Esophagus squamous epithelium (tissue), 5 donors: ENCODE measurements around the gene RIMKLA. TPM values are rescaled to one million over a fixed set of nuclear protein-coding genes. Genes with fewer than 3 reads are reported as not detected.

ENCODE experiments used
- DNase-seq: peaks from one replicate; lab custom pipeline; 2025; lab: John Stamatoyannopoulos, UW
- H3K27ac ChIP-seq, 4 donors: fragments of 200-600 bp; sonication (generic); one replicate each; pipeline ENCODE4 v1.5.1; 2016 to 2019; ENCODE audit warnings: mild to moderate bottlenecking in 1 of 4
- H3K27me3 ChIP-seq, 4 donors: fragments of 200-600 bp; sonication (generic); 1 replicate in 3 of 4; 2 replicates in 1 of 4; pipeline versions ENCODE4 v1.5.1 to v1.6.0; 2017 to 2021; ENCODE audit warnings: antibody characterized with exemption in 1 of 4
- H3K36me3 ChIP-seq, 3 donors: fragments of 200-600 bp; sonication (generic); one replicate each; pipeline ENCODE4 v1.5.1; 2016 to 2019
- H3K4me1 ChIP-seq, 3 donors: fragments of 200-600 bp; sonication (generic); one replicate each; pipeline ENCODE4 v1.5.1; 2017 to 2019
- H3K4me3 ChIP-seq, 4 donors: fragments of 200-600 bp; sonication (generic); 1 replicate in 3 of 4; 2 replicates in 1 of 4; pipeline ENCODE4 v1.5.1; 2016 to 2019; ENCODE audit warnings: mild to moderate bottlenecking in 2 of 4, moderate library complexity in 1 of 4
- H3K9me3 ChIP-seq, 3 donors: fragments of 200-600 bp; sonication (generic); one replicate each; pipeline ENCODE4 v1.5.1; 2016 to 2019
- POLR2A ChIP-seq, 4 donors: fragments of 450-650 bp; IDR thresholded peaks; one replicate each; pipeline ENCODE4 v1.6.1; 2017; ENCODE audit warnings: antibody characterized with exemption in 4 of 4, mild to moderate bottlenecking in 4 of 4, moderate library complexity in 3 of 4
- WGBS, 2 donors: methylation state at CpG; one replicate each; pipeline ENCODE4 v1.1.5; 2018; 5-methylcytosine and 5-hydroxymethylcytosine counted together
- intact Hi-C: fragments of 100-400 bp; cut with DNase I; formaldehyde crosslinking; loops from one replicate; pipeline ENCODE4 v1.15.0; 2022
- total RNA-seq, 4 donors: library from RNA; depleted of rRNA; stranded (reverse); fragments of >200 nt; gene quantifications; one replicate each; pipeline ENCODE4 v1.1.0, GENCODE V29; 2016
- TF ChIP-seq, protein P1 (sequence below), 6 experiments: fragments of 450-650 bp in 4 of 6; fragments of 200-600 bp in 2 of 6; sonication (generic) in 2 of 6; IDR thresholded peaks; one replicate each; pipeline ENCODE4 v1.5.1; 2016 to 2019; ENCODE audit warnings: antibody characterized with exemption in 6 of 6, mild to moderate bottlenecking in 4 of 6, moderate library complexity in 4 of 6
- donor health status: DM: yes; HTN: yes; CAD: no.

The RIMKLA gene
- total RNA-seq, 4 donors from 2014 or later = 0.04 to 0.57 (median 0.06) TPM; not detected in 1

DNA sequence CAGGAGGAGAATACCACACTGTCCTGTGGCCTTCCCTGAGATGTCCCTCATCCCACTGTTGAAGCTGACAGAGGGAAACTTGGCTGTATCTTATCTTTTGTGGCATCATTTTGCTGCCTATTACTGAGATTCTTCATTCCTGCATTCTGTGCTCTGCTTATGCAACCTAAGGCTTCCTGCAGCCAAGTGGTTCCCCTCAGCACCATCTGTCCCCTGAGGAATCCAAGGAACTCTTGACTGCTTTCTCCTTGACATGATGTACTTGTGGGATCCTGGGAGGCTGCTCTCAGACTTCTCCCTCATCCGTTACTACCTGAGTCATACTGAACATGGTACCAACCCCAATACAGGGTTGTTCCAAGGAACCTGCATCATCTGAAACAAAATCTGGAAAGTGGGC is 21.1 kb upstream of the RIMKLA start:
- Histone ChIP-seq H3K4me1 (no peaks in the 10 kb centered on the region), H3K27ac (no peak overlapping the region), H3K36me3 (no peaks in the 10 kb centered on the region), H3K4me3 (no peak overlapping the region), H3K9me3 (no peaks in the 10 kb centered on the region), H3K27me3 (peaks cover 0 to 5% (median 0%) of the 10 kb centered on the region in 4 donors)
- intact Hi-C loops = no loop called here
- no peak for DNase-seq
- WGBS, 2 donors = 88 to 100% methylated on average over 1 of the region's 1 CpG
- no peak for TF ChIP-seq POLR2A (IDR thresholded peaks at IDR 0.05)

DNA sequence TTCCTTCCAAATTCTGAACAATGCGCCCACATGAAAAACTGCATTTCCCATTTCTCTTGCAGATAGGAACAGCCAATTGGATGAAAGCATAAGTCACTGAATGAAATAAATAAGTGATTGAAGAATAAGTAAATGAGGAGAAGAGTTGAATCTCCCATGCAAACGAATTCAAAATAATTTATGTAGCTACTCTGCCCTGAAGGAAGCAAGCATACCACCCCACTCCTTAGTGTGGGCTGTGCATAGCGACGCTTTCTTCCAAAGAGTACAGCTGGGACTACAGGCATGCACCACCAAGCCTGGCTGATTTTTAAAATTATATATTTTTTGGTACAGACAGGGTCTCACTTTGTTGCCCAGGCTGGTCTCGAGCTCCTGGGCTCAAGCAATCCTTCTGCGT is 16.5 kb upstream of the RIMKLA start:
- H3K27ac ChIP-seq = no peak overlapping the region
- H3K36me3 ChIP-seq = no peaks in the 10 kb centered on the region
- H3K9me3 ChIP-seq = no peaks in the 10 kb centered on the region
- no peaks in the 10 kb centered on the region for H3K4me1 ChIP-seq
- intact Hi-C loops = no loop called here
- DNase-seq = no peak
- H3K4me3 ChIP-seq = no peak overlapping the region
- peaks cover 0 to 4% (median 0%) of the 10 kb centered on the region in 4 donors for H3K27me3 ChIP-seq
- no peak for TF ChIP-seq POLR2A (IDR thresholded peaks at IDR 0.05)
- 65 to 87% methylated on average over 4 to 6 of the region's 6 CpGs for WGBS, 2 donors

DNA sequence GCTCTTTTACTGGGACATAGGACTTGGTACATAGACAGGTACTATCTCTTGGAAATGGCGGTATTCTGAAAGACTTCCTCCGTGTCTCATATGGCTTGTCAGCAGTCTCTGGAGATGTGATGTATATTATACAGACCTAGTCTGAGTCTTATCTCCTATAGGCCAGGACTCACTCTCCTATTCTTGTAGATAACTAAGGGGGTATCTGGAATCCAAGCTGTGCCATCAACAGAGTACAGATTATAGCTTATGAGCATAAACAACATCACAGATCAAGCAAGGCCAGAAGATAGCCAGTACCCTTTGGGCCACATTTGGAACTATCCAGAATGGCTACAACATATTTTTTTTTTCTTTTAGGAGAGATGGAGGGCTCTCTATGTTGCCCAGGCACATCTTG is 16.1 kb upstream of the RIMKLA start:
- intact Hi-C loops = no loop called here
- Histone ChIP-seq H3K4me3 (no peak overlapping the region), H3K27me3 (peaks cover 0 to 4% (median 0%) of the 10 kb centered on the region in 4 donors), H3K36me3 (no peaks in the 10 kb centered on the region), H3K27ac (no peak overlapping the region), H3K9me3 (no peaks in the 10 kb centered on the region), H3K4me1 (no peaks in the 10 kb centered on the region)
- TF ChIP-seq, protein P1, sequence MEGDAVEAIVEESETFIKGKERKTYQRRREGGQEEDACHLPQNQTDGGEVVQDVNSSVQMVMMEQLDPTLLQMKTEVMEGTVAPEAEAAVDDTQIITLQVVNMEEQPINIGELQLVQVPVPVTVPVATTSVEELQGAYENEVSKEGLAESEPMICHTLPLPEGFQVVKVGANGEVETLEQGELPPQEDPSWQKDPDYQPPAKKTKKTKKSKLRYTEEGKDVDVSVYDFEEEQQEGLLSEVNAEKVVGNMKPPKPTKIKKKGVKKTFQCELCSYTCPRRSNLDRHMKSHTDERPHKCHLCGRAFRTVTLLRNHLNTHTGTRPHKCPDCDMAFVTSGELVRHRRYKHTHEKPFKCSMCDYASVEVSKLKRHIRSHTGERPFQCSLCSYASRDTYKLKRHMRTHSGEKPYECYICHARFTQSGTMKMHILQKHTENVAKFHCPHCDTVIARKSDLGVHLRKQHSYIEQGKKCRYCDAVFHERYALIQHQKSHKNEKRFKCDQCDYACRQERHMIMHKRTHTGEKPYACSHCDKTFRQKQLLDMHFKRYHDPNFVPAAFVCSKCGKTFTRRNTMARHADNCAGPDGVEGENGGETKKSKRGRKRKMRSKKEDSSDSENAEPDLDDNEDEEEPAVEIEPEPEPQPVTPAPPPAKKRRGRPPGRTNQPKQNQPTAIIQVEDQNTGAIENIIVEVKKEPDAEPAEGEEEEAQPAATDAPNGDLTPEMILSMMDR (IDR thresholded peaks at IDR 0.05) = no peak
- no peak for TF ChIP-seq POLR2A (IDR thresholded peaks at IDR 0.05)
- WGBS, 2 donors = 79 to 93% methylated on average over 2 of the region's 2 CpGs
- DNase-seq = no peak

DNA sequence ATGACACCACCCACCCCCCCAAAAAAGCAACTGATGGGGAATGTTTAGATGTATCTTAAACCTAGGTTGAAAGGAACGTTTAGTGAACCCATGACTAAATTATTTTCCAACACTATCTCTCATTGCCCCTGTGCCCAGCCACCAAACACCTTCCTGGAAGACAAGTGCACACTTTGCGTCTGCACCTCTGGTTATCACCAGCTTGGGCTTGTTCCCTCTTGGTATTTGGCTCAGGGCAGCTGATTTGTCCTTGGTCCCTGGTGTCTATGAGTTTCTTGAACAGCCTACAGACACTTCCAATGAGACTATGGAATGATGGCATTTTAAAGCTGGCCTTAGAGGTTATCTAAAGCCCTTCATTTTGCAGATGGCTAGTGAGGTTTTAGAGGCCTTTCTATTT is 15.5 kb upstream of the RIMKLA start:
- peaks cover 0 to 1% (median 0%) of the 10 kb centered on the region in 4 donors for H3K27me3 ChIP-seq
- H3K27ac ChIP-seq = no peak overlapping the region
- TF ChIP-seq POLR2A (IDR thresholded peaks at IDR 0.05) = no peak
- TF ChIP-seq, protein P1 (IDR thresholded peaks at IDR 0.05) = no peak
- intact Hi-C loops = no loop called here
- H3K36me3 ChIP-seq = no peaks in the 10 kb centered on the region
- H3K4me1 ChIP-seq = no peaks in the 10 kb centered on the region
- WGBS, 2 donors = 68 to 70% methylated on average over 2 of the region's 2 CpGs
- H3K4me3 ChIP-seq = no peak overlapping the region
- no peak for DNase-seq
- H3K9me3 ChIP-seq = no peaks in the 10 kb centered on the region

DNA sequence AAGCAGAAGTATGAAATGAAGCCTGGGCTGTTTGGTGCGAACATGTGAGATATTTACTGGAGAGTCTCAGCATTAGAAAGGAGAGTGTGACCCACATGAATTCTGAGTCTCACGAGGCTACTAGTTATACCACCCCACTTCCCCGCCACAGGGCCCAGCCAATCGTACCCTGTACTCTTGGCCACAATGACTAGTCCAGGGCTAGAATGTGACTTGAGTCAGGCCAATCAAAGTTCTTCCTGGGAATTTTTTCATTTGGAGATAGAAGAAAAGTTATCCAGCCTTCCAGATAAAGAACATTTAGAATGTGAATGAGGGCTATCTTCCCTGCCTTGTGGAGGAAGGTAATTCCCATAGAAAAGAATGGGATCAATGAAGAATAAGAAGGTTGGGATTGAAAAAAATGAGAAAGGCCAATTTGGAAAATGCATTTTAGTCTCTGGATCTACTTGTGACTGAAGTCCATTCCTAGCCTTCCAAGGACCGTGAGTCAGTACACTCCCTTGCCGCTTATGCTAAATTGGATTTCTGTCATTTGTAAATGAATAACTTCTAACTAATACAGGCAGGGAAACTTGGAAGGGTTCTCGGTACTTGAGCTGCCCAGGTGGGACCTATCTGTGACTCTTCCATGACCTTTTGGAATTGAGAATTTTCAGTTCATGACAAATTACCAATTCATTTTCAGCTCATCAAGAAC is 12.3 kb upstream of the RIMKLA start:
- WGBS, 2 donors = 79 to 87% methylated on average over 7 of the region's 7 CpGs
- Histone ChIP-seq H3K4me1 (peaks cover 0 to 13% (median 0%) of the 10 kb centered on the region in 3 donors), H3K27me3 (no peaks in the 10 kb centered on the region), H3K4me3 (no peak overlapping the region), H3K9me3 (no peaks in the 10 kb centered on the region), H3K36me3 (no peaks in the 10 kb centered on the region), H3K27ac (no peak overlapping the region)
- intact Hi-C loops = no loop called here
- DNase-seq = no peak
- TF ChIP-seq, protein P1 (IDR thresholded peaks at IDR 0.05) = no peak
- TF ChIP-seq POLR2A (IDR thresholded peaks at IDR 0.05) = no peak

DNA sequence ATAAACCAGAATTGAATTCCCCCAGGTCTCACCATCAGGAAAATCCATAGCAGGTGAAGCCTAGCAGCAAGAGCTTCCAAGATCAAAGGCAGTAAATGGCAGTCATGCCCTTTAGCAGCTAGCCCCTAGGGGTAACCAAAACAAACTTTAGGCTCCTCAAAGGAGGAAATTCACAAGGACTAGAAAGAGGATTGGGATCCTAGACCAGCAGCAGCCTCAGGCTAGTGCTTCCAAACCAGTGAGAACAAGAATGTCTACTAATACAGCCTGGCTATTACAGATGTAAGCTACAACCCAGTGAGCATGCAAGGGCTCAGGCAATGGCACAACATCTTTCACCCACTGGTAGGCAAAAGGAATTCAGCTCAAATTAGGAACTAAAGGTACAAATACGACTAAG is 11.1 kb upstream of the RIMKLA start:
- intact Hi-C loops = no loop called here
- no peak overlapping the region for H3K27ac ChIP-seq
- peaks cover 0 to 7% (median 0%) of the 10 kb centered on the region in 4 donors for H3K27me3 ChIP-seq
- TF ChIP-seq, protein P1 (IDR thresholded peaks at IDR 0.05) = no peak
- TF ChIP-seq POLR2A (IDR thresholded peaks at IDR 0.05) = no peak
- 78 to 100% methylated on average over 1 of the region's 1 CpG for WGBS, 2 donors
- no peak overlapping the region for H3K4me3 ChIP-seq
- no peaks in the 10 kb centered on the region for H3K9me3 ChIP-seq
- no peak for DNase-seq
- no peaks in the 10 kb centered on the region for H3K36me3 ChIP-seq
- H3K4me1 ChIP-seq = peaks cover 0 to 13% (median 0%) of the 10 kb centered on the region in 3 donors
